ENCODE data around the gene RECQL5. TPM values are rescaled to one million over a fixed set of nuclear protein-coding genes. Genes with fewer than 3 reads are reported as not detected.

RECQL5 gene
- polyA plus RNA-seq, 1 of the 3 experiments (the other 2 are of a cell fraction) = 25.3 TPM

DNA sequence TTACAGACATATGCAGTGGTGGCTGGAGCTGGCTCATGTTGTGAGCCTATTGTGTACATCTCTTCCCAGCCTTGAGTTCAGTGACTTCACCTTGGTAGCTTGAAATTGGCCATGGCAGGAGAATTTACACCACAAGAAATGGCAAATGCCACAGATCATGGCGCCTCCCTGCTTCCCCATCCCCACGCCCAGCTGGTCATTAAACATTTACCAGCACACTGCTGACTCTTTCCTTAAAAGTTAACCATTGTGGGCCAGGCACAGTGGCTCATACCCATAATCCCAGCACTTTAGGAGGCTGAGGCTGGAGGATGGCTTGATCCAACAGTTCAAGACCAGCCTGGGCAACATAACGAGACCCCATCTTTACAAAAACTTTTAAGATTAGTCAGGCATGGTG is 31.7 kb upstream of the RECQL5 start:
- H3K9me2 ChIP-seq = no peaks in the 10 kb centered on the region
- ChIA-PET POLR2A (no interaction called here), CTCF (interaction anchor here (1.0 to 1.4 kb wide), 4 partner anchors 10 to 55 kb away, joined by 3 to 5 read pairs (median 4); no protein-coding TSS in a partner anchor)
- H3K27ac ChIP-seq (ENCODE audit: low read depth in 2 of 2, low read length in 1 of 2) = no peak overlapping the region
- no peak for DNase-seq
- H3K9me3 ChIP-seq = no peaks in the 10 kb centered on the region
- H3K79me2 ChIP-seq (ENCODE audit: insufficient read depth) = peaks cover 57% of the 10 kb centered on the region
- H2AFZ ChIP-seq (ENCODE audit: low read depth) = no peak overlapping the region
- peaks cover 51 to 67% of the 10 kb centered on the region in 2 experiments for H3K36me3 ChIP-seq (replicated peaks in 1 of 2; ENCODE audit: control insufficient read depth in 1 of 2, insufficient read depth in 2 of 2, low read length in 1 of 2)
- 96% methylated on average over 3 of the region's 3 CpGs for WGBS (ENCODE audit: low lambda C conversion rate)
- no peak overlapping the region for H3K4me3 ChIP-seq (ENCODE audit: low read depth in 2 of 2, low read length in 1 of 2)
- H3K9ac ChIP-seq = no peak overlapping the region
- peaks cover 36% of the 10 kb centered on the region for H3F3A ChIP-seq (replicated peaks; ENCODE audit: insufficient read depth)
- H4K20me1 ChIP-seq (ENCODE audit: insufficient read depth) = no peaks in the 10 kb centered on the region
- H3K4me2 ChIP-seq = no peak overlapping the region
- H3K4me1 ChIP-seq (ENCODE audit: control insufficient read depth in 1 of 2, insufficient read depth in 2 of 2, low read depth in 1 of 2, low read length in 1 of 2) = peaks cover 36 to 44% of the 10 kb centered on the region in 2 experiments; a peak in 3 of 4 replicates
- H3K27me3 ChIP-seq (ENCODE audit: insufficient read depth) = no peaks in the 10 kb centered on the region
- TF ChIP-seq FOSL2 (IDR thresholded peaks at IDR 0.05; ENCODE audit: borderline replicate concordance, low read depth) (no peak), SIN3A (IDR thresholded peaks at IDR 0.05; ENCODE audit: borderline replicate concordance, low read depth, low read length) (no peak), JUND (IDR thresholded peaks at IDR 0.05) (no peak), TEAD4 (IDR thresholded peaks at IDR 0.05; ENCODE audit: borderline replicate concordance, insufficient read depth) (no peak)
- TF ChIP-seq, protein P1, sequence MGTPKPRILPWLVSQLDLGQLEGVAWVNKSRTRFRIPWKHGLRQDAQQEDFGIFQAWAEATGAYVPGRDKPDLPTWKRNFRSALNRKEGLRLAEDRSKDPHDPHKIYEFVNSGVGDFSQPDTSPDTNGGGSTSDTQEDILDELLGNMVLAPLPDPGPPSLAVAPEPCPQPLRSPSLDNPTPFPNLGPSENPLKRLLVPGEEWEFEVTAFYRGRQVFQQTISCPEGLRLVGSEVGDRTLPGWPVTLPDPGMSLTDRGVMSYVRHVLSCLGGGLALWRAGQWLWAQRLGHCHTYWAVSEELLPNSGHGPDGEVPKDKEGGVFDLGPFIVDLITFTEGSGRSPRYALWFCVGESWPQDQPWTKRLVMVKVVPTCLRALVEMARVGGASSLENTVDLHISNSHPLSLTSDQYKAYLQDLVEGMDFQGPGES (IDR thresholded peaks at IDR 0.05; ENCODE audit: low read depth, low read length) = no peak
- TF ChIP-seq, protein P2, sequence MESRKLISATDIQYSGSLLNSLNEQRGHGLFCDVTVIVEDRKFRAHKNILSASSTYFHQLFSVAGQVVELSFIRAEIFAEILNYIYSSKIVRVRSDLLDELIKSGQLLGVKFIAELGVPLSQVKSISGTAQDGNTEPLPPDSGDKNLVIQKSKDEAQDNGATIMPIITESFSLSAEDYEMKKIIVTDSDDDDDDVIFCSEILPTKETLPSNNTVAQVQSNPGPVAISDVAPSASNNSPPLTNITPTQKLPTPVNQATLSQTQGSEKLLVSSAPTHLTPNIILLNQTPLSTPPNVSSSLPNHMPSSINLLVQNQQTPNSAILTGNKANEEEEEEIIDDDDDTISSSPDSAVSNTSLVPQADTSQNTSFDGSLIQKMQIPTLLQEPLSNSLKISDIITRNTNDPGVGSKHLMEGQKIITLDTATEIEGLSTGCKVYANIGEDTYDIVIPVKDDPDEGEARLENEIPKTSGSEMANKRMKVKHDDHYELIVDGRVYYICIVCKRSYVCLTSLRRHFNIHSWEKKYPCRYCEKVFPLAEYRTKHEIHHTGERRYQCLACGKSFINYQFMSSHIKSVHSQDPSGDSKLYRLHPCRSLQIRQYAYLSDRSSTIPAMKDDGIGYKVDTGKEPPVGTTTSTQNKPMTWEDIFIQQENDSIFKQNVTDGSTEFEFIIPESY (IDR thresholded peaks at IDR 0.05; ENCODE audit: borderline replicate concordance, low read depth) = no peak

DNA sequence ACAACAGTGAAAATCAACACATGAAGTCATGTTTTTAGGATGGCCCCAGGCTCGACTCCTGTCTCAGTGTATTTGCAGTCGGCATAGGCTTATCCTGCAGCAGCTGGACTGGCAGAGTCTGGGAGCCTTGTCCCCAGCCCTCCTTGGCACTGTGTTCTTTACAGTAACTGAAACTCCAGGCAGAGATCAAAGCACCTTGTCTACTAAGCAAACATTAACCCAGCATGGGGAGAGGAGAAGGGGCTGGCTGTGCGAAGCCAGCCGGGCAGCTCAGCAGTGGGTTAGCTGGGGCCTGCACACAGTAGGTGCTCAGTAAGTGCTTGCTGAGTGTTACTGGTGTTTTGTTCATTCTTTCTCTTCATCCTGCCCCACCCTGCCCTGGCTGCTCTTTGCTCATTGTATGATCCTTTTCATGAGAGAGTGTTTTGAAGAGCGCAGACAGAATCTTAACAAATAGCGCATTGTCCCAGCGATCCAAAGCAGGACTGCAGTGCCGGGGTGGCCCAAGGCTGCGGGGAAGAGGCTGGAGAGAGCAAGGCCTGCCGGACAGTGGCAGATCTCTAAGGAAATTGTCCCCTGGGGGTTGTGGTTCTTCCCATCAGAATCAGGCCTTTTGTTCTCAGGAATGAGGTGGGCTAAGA is 30.8 kb upstream of the RECQL5 start:
- Histone ChIP-seq H3K27me3 (ENCODE audit: insufficient read depth) (no peaks in the 10 kb centered on the region), H4K20me1 (ENCODE audit: insufficient read depth) (no peaks in the 10 kb centered on the region), H2AFZ (ENCODE audit: low read depth) (no peak overlapping the region), H3F3A (replicated peaks; ENCODE audit: insufficient read depth) (peaks cover 44% of the 10 kb centered on the region), H3K36me3 (replicated peaks in 1 of 2; ENCODE audit: control insufficient read depth in 1 of 2, insufficient read depth in 2 of 2, low read length in 1 of 2) (peaks cover 42 to 59% of the 10 kb centered on the region in 2 experiments), H3K79me2 (ENCODE audit: insufficient read depth) (peaks cover 57% of the 10 kb centered on the region), H3K4me2 (no peak overlapping the region), H3K4me3 (ENCODE audit: low read depth in 2 of 2, low read length in 1 of 2) (no peak overlapping the region), H3K9ac (no peak overlapping the region), H3K9me2 (no peaks in the 10 kb centered on the region), H3K27ac (ENCODE audit: low read depth in 2 of 2, low read length in 1 of 2) (peak overlapping the region in 1 of 2 experiments; percentile 1; a peak in 2 of 4 replicates), H3K9me3 (no peaks in the 10 kb centered on the region), H3K4me1 (ENCODE audit: control insufficient read depth in 1 of 2, insufficient read depth in 2 of 2, low read depth in 1 of 2, low read length in 1 of 2) (peaks cover 45 to 51% of the 10 kb centered on the region in 2 experiments; a peak in 3 of 4 replicates)
- CTCF ChIA-PET = interaction anchor here (1.3 to 1.4 kb wide), 2 partner anchors 11 to 23 kb away, joined by 4 to 5 read pairs; no protein-coding TSS in a partner anchor
- no peak for DNase-seq
- POLR2A ChIA-PET = no interaction called here
- TF ChIP-seq MEF2A (IDR thresholded peaks at IDR 0.05; ENCODE audit: borderline replicate concordance, low read depth) = no peak
- whole genome bisulfite sequencing (ENCODE audit: low lambda C conversion rate) = 91% methylated on average over 10 of the region's 10 CpGs
